Superior temporal gyrus (tissue), 1 donor: ENCODE measurements around the gene CYSTM1.

Experiments used
- DNase-seq: peaks from one replicate; pipeline ENCODE4 v3.0.0-alpha.2; 2016; ENCODE audit errors: extremely low spot score

The CYSTM1 gene

GRCh38 chr5:140208065-140208464, 33.1 kb downstream of the CYSTM1 start:
- DNase-seq: no peak

- DNase-seq: no peak
Measured at GRCh38 chr5:140213370-140213983, 38.5 kb downstream of the CYSTM1 start.

GRCh38 chr5:140214831-140215230, 39.8 kb downstream of the CYSTM1 start:
- no peak for DNase-seq

DNA sequence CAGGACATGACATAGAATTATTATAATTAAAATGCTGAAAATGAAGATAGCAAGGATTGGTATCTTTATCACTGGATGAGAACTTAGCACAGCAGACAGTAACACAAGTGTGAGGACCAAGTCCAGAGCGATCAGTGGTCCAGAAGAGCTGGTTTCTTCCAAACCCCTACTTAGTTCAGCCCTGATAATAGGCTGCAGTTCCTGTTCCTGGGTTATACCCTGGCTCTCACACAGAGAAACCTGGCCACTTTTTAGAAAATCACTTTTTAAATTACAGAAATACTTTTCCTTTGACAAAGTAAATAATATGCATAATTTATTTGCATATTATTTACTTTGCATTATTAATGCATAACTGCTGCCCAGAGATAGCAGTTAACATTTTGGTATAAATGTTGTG, 40.3 kb downstream of the CYSTM1 start:
- DNase-seq: no peak

DNA sequence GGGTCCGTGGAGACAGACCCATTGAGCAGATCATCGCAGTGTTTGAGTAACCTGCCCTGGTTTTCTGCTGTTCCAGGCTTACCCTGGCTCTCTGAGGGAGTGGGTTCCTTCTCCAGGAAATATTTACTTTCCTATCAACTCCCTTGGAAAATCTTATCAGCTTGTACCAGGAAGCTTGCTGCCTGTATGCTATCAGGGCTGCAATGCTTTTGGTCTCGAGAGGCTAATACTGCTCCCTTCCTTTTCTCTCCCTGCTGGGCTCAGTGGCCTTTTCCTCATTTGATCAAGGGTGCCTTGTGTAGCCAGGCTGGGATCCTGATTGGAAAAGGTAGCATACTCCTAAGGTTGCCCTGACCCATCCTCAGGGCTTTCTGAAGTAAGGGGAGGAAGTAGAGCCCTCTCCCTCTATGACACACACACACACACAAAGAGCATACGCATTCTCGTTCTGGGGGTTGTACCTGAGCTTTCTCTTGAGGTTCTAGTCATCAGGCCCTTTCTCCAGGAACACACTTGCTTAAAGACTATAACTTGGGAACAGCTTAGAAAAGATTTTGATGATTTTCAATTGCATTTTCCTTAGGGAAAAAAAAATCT, 41.6 kb downstream of the CYSTM1 start:
- no peak for DNase-seq

DNA sequence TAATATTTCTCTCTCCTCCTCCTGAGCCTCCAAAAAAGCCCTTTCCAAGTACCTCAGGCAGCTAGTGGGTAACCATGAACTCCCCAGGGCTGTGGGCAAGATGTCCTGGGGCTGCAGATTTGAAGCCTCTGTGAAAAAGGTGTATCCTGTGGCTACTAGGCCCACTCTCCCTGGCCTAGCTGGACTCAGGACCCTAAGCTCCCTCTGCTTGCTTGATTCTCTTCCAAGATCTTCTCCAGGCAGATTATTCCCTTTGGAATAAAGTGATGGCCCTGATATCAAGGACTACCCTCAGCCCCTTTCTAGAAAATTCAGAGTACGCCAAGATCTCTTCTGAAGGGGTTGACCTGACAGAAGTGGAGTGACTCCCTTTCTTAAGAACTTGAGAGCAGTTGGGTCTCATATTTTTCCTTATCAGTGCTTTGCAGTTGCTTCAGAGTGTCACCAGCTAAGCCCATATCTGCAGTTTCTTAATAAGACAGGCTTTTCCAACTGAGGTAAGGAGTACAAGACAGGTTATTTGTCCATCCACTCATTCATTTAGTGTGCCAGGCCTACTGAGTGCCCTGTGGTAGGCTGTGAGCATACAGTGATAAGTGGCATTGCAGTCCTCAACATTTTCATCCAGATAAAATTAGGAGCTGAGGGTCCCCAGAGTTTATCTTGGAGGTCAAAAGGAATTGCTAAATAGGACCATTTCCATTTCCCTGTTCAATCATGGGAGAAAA, 42.5 kb downstream of the CYSTM1 start:
- DNase-seq: no peak

DNA sequence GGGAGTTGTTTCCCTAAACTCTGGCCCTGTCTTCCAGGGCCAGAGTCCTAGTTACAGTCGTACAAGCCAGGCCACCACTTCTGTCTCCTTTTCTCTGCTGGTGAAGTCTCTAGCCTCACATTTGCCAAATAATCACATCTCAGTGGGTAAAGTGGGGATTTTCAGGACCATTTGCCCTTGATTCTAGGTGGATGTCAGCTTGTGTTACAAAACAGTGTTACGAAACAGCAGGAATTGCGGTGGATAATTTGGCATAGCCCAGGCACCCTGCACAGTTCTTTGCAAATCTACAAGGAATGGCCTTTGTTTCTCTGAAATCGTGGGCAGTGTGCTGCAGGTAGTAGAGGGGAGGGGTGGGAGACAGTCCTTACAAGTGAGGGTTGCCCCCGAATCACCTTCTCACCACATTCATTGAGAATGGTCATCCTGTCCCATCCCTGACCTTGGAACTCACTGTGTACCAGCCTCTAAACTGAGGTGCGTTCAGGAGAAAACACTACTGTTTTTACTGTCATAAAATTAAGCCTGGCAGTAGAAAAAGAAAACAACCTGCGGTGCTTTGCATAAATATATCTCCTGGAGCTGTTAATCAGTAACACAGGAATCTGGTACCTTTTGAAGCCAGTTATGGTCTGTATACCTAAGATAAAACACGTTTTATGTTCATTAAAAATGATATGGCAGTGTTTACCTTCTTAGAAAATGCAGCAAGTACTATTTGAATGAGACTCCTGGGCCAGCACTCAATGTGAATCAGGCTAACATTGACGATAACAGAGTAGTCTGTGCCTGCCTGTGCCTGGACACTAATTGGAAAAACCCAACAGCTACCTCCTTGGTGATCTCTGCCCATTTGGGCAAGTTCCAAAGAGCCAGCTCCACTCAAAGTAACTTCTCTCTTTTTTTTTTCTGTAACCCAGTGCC, 44.3 kb downstream of the CYSTM1 start:
- DNase-seq: no peak

DNA sequence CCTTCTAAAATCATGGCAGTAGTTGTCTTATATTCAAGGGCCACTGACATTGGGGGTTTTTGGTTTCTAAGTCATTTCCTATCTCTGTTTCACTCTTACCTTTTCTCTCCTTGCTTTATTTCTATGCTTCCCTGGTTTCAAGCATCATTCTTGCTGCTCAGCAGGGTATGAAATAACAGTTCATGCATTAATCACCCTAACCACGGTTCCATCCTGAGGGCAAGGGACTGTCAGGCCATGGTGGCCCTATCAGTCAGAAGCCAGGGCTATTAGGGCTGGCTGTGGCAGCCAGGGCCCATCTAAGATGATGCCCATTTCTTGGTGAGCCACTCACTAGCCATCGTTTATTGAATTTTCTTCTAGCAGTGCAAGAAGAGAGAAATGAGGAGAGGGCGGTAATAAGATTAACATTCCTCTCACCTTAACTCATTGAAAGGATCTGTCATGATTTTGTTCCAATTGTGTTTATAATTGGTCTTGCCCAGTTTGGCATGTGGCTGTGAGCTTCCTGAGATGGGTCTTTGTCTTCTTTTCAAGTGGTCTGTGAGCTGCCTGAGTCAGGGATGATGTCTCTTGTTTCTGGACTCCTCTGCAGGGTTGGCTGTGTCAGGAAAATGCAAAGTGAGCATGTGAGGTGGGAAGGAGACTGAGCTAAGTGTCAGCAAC, 45.2 kb downstream of the CYSTM1 start:
- no peak for DNase-seq

GRCh38 chr5:140220698-140221064, 45.7 kb downstream of the CYSTM1 start:
- no peak for DNase-seq

- no peak for DNase-seq
Measured at GRCh38 chr5:140221697-140222223, 46.8 kb downstream of the CYSTM1 start.

GRCh38 chr5:140222416-140222815, 47.4 kb downstream of the CYSTM1 start:
- DNase-seq: no peak

DNA sequence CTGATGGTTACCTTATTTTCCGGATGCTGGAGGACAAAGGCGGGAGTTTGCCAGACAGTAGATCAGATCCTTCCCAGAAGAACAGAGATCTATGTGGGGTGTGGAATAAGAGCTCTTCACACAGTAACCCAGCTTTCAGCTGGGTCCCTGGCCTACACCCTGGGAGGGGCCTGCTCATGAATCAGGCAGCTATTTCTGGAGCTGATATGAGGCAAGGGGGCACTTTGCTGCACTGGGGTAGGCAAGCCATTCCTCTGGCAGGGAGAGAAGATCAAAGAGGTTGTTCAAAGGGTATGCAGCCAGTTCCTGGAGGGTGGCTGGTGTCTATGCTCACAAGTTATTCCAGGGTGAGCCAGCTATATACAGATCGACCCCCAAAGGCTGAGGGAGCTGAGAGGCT, 48.6 kb downstream of the CYSTM1 start:
- no peak for DNase-seq

DNA sequence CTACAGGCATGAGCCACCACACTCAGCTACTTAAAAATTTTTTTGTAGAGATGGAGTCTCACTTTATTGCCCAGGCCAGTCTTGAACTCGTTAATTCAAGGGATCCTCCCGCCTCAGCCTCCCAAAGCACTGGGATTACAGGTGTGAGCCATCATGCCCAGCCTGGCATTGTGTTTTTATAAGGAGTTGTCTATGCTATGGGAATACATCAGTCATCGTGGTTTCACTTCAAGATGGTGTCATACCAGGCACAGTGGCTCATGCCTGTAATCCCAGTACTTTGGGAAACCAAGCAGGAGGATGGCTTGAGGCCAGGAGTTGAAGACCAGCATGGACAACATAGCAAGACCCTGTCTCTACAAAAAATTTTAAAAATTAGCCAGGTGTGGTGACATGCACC, 49.7 kb downstream of the CYSTM1 start:
- DNase-seq: no peak

DNA sequence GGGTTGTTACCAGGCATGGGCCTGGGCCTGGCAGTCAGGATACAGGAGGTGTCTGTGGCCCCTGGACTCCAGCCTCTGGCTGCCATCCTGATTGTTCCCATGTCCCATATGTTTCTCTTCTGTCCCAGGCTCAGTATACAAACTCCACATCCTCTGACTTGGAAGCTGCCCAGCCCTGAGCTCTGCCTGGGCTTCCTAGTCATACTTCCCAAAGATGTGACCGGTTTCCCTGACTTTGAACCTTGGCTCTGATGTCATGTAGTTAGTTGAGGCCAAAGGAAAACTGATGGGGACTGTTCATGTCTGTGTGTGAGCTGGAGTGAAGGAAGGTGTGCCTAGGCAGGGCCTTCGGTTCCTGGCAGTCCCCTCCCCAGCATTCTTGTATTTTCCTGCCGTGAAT, 50.4 kb downstream of the CYSTM1 start:
- no peak for DNase-seq

DNA sequence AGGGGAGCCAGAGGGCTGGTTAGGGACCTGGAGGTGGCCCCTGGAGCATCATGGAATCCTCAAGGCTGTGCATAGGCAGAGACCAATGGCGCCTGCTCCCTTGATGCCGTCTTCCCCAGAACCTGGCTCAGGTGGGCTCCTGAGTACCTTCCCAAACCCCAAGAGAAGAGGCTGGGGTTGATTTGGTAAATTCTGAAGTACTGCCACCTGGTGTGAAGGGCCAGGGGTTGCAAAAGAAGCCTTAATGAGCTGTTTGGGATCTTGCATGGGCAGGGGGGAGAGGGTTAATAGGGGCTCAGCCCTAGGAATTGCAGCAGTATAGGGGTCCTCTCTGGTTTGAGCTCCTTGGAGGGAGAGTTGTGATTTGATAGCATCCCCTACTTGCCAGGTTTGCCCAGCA, 52.1 kb downstream of the CYSTM1 start:
- DNase-seq: no peak

DNA sequence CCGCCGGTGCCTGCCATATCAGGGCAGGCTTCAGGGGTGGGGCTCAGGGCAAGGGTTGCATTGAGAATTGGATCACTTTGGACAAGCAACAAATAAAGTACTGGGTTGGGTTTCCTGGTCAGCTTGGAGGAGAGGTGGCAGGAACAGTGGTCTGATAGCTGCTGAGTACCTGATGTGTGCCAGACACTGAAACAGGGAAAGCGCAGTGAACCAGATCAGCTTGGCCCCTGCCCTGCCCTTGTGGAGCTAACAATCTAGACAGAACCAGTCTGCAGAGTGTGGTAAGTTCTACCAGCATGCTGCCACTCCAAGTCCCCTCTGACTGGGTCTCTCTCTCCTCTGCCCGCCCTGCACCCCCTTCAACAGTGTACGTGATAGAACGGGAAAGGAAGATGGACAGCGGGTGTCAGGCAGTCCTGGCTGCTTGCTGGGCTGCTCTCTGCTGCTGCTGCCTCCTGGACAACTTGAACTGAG, 53.4 kb downstream of the CYSTM1 start:
- DNase-seq: no peak

- no peak for DNase-seq
Measured at GRCh38 chr5:140230373-140230772, 55.4 kb downstream of the CYSTM1 start.

- no peak for DNase-seq
Measured at GRCh38 chr5:140232731-140233130, 57.7 kb downstream of the CYSTM1 start.

DNA sequence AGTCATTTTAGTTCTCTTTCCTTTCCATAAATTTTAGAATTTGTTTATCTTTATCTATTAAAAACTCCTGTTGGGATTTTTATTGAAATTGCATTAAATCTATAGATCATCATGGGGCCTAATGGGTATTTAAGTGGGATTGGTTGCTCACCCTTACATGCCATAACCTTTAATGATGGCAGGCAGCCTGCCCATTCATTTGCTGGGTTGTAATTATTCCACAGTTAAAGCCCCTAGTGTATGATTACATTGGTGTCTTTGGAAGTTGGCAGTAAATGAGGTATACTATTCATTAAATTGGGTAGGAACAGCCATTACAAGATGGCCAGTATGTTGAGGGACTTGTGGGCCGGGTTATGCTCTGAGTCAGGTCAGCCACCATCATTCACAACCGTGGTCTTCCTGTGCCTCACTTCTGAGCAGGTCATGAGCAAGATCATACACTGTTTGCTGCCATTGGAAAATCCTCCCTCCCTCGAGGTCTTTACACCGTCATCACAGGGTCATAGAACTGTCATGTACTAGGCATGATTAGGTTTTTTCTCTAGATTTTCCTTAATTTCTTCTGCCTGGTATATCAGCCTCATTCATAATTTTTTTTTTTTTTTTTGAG, 59.5 kb downstream of the CYSTM1 start:
- no peak for DNase-seq

DNA sequence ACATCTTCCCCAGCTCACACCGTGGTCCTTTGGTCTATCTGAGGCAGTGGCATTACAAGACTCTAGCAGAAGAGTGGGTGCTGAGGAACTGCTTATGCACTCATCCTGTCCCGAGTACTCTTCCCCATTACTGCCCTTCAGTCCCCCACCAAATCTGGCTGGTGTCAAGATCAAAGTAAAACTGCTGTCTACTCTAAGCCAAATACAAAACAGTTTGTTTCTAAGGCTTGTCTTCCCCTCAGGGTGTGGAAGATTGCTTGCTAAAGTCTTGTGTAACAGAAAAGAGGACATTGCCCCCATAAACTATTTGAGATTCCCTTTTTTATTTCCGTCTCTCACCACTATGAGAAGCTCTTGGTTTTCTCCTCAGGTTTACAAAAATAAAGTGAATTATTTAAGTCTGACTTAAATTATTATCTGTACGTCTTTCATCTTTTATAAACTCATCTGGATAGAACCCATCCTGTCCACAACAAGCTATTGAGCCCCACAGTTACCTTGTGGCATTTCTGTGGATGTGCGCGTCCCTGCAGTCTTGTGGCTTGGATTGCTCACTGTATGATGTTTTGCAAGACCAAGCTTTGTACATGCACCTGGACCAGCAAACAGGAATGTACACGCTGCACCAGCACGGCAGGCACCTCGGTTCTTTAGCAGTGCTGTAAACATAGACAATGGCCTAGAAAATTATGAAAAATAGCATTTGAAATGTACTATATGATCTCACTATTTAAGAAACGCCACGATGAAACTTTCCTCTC, 61.0 kb downstream of the CYSTM1 start:
- DNase-seq: no peak
